ENCODE results near the gene FOXI3. TPM values are rescaled to one million over a fixed set of nuclear protein-coding genes. Genes with fewer than 3 reads are reported as not detected.
"Not testable (repeated sequence)": the region's sequence is repeated elsewhere in the genome, so short reads cannot be mapped to it uniquely, and the experiment has no call there.

Gene FOXI3
- total RNA-seq, 2 experiments from 2014 or later = not detected

- CTCF ChIA-PET = no interaction called here
- H3K36me3 Mint-ChIP-seq (ENCODE audit: low read depth) = no peaks in the 10 kb centered on the region
- Histone ChIP-seq H3K4me3 (ENCODE audit: low read length) (no peak overlapping the region), H3K27ac (ENCODE audit: low read depth in 1 of 2, low read length in 2 of 2) (no peak overlapping the region), H3K4me1 (ENCODE audit: insufficient read depth, low read length) (no peaks in the 10 kb centered on the region), H3K27me3 (ENCODE audit: control insufficient read depth in 1 of 2, insufficient read depth in 2 of 2, low read length in 2 of 2) (peaks cover 0 to 19% of the 10 kb centered on the region in 2 experiments), H3K9me3 (ENCODE audit: control insufficient read depth in 1 of 2, insufficient read depth in 1 of 2, low read length in 2 of 2) (no peaks in the 10 kb centered on the region), H3K36me3 (ENCODE audit: insufficient read depth, low read length) (no peaks in the 10 kb centered on the region)
- ATAC-seq (ENCODE audit: poor library complexity) (no peak), DNase-seq (no peak)
- POLR2A ChIA-PET = no interaction called here
- TF ChIP-seq, protein P1, sequence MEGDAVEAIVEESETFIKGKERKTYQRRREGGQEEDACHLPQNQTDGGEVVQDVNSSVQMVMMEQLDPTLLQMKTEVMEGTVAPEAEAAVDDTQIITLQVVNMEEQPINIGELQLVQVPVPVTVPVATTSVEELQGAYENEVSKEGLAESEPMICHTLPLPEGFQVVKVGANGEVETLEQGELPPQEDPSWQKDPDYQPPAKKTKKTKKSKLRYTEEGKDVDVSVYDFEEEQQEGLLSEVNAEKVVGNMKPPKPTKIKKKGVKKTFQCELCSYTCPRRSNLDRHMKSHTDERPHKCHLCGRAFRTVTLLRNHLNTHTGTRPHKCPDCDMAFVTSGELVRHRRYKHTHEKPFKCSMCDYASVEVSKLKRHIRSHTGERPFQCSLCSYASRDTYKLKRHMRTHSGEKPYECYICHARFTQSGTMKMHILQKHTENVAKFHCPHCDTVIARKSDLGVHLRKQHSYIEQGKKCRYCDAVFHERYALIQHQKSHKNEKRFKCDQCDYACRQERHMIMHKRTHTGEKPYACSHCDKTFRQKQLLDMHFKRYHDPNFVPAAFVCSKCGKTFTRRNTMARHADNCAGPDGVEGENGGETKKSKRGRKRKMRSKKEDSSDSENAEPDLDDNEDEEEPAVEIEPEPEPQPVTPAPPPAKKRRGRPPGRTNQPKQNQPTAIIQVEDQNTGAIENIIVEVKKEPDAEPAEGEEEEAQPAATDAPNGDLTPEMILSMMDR (IDR thresholded peaks at IDR 0.05) = no peak
- H3K9me3 Mint-ChIP-seq = no peaks in the 10 kb centered on the region
- intact Hi-C loops (cut with DNase I, micrococcal nuclease) = no loop called here
- no peaks in the 10 kb centered on the region for H3K4me1 Mint-ChIP-seq (ENCODE audit: low read depth)
- H3K27ac Mint-ChIP-seq = no peak overlapping the region
- no peak overlapping the region for H3K4me3 Mint-ChIP-seq
- peaks cover 42% of the 10 kb centered on the region for H3K27me3 Mint-ChIP-seq
Measured at GRCh38 chr2:88416016-88416663, 36.4 kb downstream of the FOXI3 start.

DNA sequence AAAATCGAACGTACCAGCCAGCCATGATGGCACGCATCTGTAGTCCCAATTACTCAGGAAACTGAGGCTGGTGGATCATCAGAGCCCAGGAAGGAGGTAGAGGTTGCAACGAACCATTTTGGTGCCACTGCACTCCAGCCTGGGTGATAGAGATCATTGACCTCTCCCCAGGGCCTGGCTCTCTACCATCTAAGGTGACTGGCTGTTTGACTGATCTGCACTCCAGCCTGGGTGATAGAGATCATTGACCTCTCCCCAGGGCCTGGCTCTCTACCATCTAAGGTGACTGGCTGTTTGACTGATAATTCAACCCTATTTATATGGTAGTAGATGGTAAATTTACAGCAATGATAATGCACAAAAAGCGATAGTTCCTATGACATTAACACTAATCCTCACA is 43.6 kb downstream of the FOXI3 start:
- H3K4me1 ChIP-seq (ENCODE audit: insufficient read depth, low read length); H3K27ac ChIP-seq (ENCODE audit: low read depth in 1 of 2, low read length in 2 of 2); H3K27me3 ChIP-seq (ENCODE audit: control insufficient read depth in 1 of 2, insufficient read depth in 2 of 2, low read length in 2 of 2); intact Hi-C loops (cut with DNase I, micrococcal nuclease); H3K4me3 Mint-ChIP-seq; ATAC-seq (ENCODE audit: poor library complexity); H3K4me1 Mint-ChIP-seq (ENCODE audit: low read depth); H3K36me3 Mint-ChIP-seq (ENCODE audit: low read depth); H3K36me3 ChIP-seq (ENCODE audit: insufficient read depth, low read length); DNase-seq; H3K4me3 ChIP-seq (ENCODE audit: low read length); H3K9me3 Mint-ChIP-seq; POLR2A ChIA-PET; CTCF ChIA-PET; H3K27ac Mint-ChIP-seq; H3K9me3 ChIP-seq (ENCODE audit: control insufficient read depth in 1 of 2, insufficient read depth in 1 of 2, low read length in 2 of 2): not testable (repeated sequence)
- H3K27me3 Mint-ChIP-seq = peaks cover 14% of the 10 kb centered on the region

- TF ChIP-seq, protein P1 (IDR thresholded peaks at IDR 0.05) = no peak
- POLR2A ChIA-PET = no interaction called here
- intact Hi-C loops (cut with DNase I, micrococcal nuclease) = no loop called here
- H3K9me3 ChIP-seq (ENCODE audit: control insufficient read depth in 1 of 2, insufficient read depth in 1 of 2, low read length in 2 of 2) = no peaks in the 10 kb centered on the region
- H3K27me3 ChIP-seq (ENCODE audit: control insufficient read depth in 1 of 2, insufficient read depth in 2 of 2, low read length in 2 of 2) = peaks cover 6 to 8% of the 10 kb centered on the region in 2 experiments
- no peak overlapping the region for H3K27ac Mint-ChIP-seq
- no peaks in the 10 kb centered on the region for H3K36me3 ChIP-seq (ENCODE audit: insufficient read depth, low read length)
- CTCF ChIA-PET = no interaction called here
- H3K27ac ChIP-seq (ENCODE audit: low read depth in 1 of 2, low read length in 2 of 2) = no peak overlapping the region
- no peak overlapping the region for H3K4me3 ChIP-seq (ENCODE audit: low read length)
- H3K27me3 Mint-ChIP-seq = peaks cover 43% of the 10 kb centered on the region
- H3K4me1 ChIP-seq (ENCODE audit: insufficient read depth, low read length) = no peaks in the 10 kb centered on the region
- no peak overlapping the region for H3K4me3 Mint-ChIP-seq
- no peak for ATAC-seq (ENCODE audit: poor library complexity)
- H3K4me1 Mint-ChIP-seq (ENCODE audit: low read depth) = no peaks in the 10 kb centered on the region
- no peak for DNase-seq
- no peaks in the 10 kb centered on the region for H3K36me3 Mint-ChIP-seq (ENCODE audit: low read depth)
- H3K9me3 Mint-ChIP-seq = peaks cover 3% of the 10 kb centered on the region
Measured at GRCh38 chr2:88400037-88400767, 52.3 kb downstream of the FOXI3 start.
